OCI-LY1 (cell line): ENCODE data around the gene TRIM46.
"Not testable (repeated sequence)": the region's sequence is repeated elsewhere in the genome, so short reads cannot be mapped to it uniquely, and the experiment has no call there.

ENCODE experiments used
- H2AFZ ChIP-seq: fragments of 200-600 bp; sonication (generic), shearing (Covaris generic); 2 replicates; pipeline ENCODE4 v1.6.0; 2014; ENCODE audit warnings: antibody characterized with exemption, mild to moderate bottlenecking, low read length
- H3F3A ChIP-seq: fragments of 200-600 bp; sonication (generic), shearing (Covaris generic); 2 replicates; pipeline ENCODE4 v1.6.0; 2014; ENCODE audit warnings: mild to moderate bottlenecking, antibody characterized with exemption, low read length, moderate library complexity; ENCODE audit not compliant: insufficient read depth
- H3K27ac ChIP-seq: fragments of 200-600 bp; sonication (generic); 2 replicates; pipeline ENCODE4 v1.5.1; 2014; ENCODE audit warnings: low read length, mixed run types, mild to moderate bottlenecking, low read depth; ENCODE audit not compliant: poor library complexity, severe bottlenecking
- H3K27me3 ChIP-seq: fragments of 200-600 bp; sonication (generic); 2 replicates; pipeline ENCODE4 v1.6.0; 2014; ENCODE audit warnings: antibody characterized with exemption, mild to moderate bottlenecking, low read length, moderate library complexity; ENCODE audit not compliant: insufficient read depth
- H3K36me3 ChIP-seq: fragments of 200-600 bp; sonication (generic); 2 replicates; pipeline ENCODE4 v1.6.1; 2014; ENCODE audit warnings: mild to moderate bottlenecking, antibody characterized with exemption, low read length, moderate library complexity, mixed read lengths; ENCODE audit not compliant: insufficient read depth
- H3K4me1 ChIP-seq: fragments of 200-600 bp; sonication (generic); 2 replicates; pipeline ENCODE4 v1.5.1; 2014; ENCODE audit warnings: mild to moderate bottlenecking, low read length, moderate library complexity; ENCODE audit not compliant: insufficient read depth, severe bottlenecking
- H3K4me2 ChIP-seq: fragments of 200-600 bp; sonication (generic), shearing (Covaris generic); 2 replicates; pipeline ENCODE4 v1.6.1; 2014; ENCODE audit warnings: low read length
- H3K4me3 ChIP-seq: fragments of 200-600 bp; sonication (generic); 2 replicates; pipeline ENCODE4 v1.5.1; 2014; ENCODE audit warnings: low read length, low read depth, mild to moderate bottlenecking, mixed read lengths; ENCODE audit not compliant: poor library complexity, severe bottlenecking
- H3K79me2 ChIP-seq: fragments of 200-600 bp; shearing (Covaris generic); 2 replicates; pipeline ENCODE4 v1.6.1; 2016; ENCODE audit warnings: mixed run types, low read length, mixed read lengths; ENCODE audit not compliant: insufficient read depth
- H3K9ac ChIP-seq: fragments of 200-600 bp; sonication (generic), shearing (Covaris generic); 2 replicates; pipeline ENCODE4 v1.6.1; 2014; ENCODE audit warnings: mild to moderate bottlenecking, low read length, mixed read lengths
- H3K9me2 ChIP-seq: fragments of 200-600 bp; sonication (generic), shearing (Covaris generic); 2 replicates; pipeline ENCODE4 v1.6.1; 2014; ENCODE audit warnings: low read depth, mild to moderate bottlenecking, low read length, mixed read lengths
- H3K9me3 ChIP-seq: fragments of 200-600 bp; shearing (Covaris generic); 2 replicates; pipeline ENCODE4 v1.6.1; 2014; ENCODE audit warnings: low read length, mixed read lengths
- H4K20me1 ChIP-seq: fragments of 200-600 bp; sonication (generic), shearing (Covaris generic); 2 replicates; pipeline ENCODE4 v1.6.0; 2016; ENCODE audit warnings: mild to moderate bottlenecking, low read length; ENCODE audit not compliant: insufficient read depth
- CTCF ChIP-seq: fragments of 200-600 bp; sonication (generic), shearing (Covaris generic); IDR thresholded peaks from 2 replicates; pipeline ENCODE4 v1.5.1; 2017; ENCODE audit warnings: mild to moderate bottlenecking, antibody characterized with exemption, low read length, moderate library complexity, mixed read lengths
- EZH2 ChIP-seq: fragments of 200-600 bp; sonication (generic), shearing (Covaris generic); IDR thresholded peaks from 2 replicates; pipeline ENCODE4 v1.8.0; 2017; ENCODE audit warnings: borderline replicate concordance, mixed run types, mild to moderate bottlenecking, antibody characterized with exemption, low read length, moderate library complexity, mixed read lengths

TRIM46 gene

GRCh38 chr1:155167166-155168104, 6.2 kb upstream of the TRIM46 start:
- Histone ChIP-seq H3F3A (no peaks in the 10 kb centered on the region), H3K9ac (no peak overlapping the region; the same call in 1 of the 2 replicates), H3K9me3 (no peaks in the 10 kb centered on the region), H3K27ac (no peak overlapping the region), H3K4me3 (peak overlapping the region; percentile 6), H3K4me1 (peaks cover 12% of the 10 kb centered on the region), H3K79me2 (no peaks in the 10 kb centered on the region), H3K4me2 (peak overlapping the region; percentile 38), H3K27me3 (no peaks in the 10 kb centered on the region; the same call in 1 of the 2 replicates), H4K20me1 (no peaks in the 10 kb centered on the region), H3K9me2 (no peaks in the 10 kb centered on the region), H3K36me3 (peaks cover 17% of the 10 kb centered on the region), H2AFZ (no peak overlapping the region)
- TF ChIP-seq EZH2 = no peak
- TF ChIP-seq CTCF = peak; percentile 88

DNA sequence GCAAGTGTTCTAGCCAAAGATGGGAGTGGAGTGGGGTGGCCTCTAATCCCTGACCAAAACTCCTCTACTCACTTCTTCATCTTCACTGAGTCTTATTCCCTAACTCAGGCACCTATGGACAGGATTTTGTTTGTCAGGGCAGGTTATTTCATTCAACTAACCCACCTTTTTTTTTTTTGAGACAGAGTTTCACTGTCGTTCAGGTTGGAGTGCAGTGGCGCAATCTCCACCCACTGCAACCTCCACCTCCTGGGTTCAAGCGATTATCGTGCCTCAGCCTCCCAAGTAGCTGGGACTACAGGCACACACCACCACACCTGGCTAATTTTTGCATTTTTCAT, 5.6 kb upstream of the TRIM46 start:
- not testable (repeated sequence) for H3K4me3 ChIP-seq, H3K9me2 ChIP-seq

GRCh38 chr1:155168456-155169210, 5.0 kb upstream of the TRIM46 start:
- Histone ChIP-seq H4K20me1 (no peaks in the 10 kb centered on the region), H3K9me3 (no peaks in the 10 kb centered on the region), H3K4me3 (no peak overlapping the region), H3K4me2 (no peak overlapping the region), H3K27me3 (no peaks in the 10 kb centered on the region; the same call in 1 of the 2 replicates), H3K9me2 (no peaks in the 10 kb centered on the region), H3K4me1 (peaks cover 19% of the 10 kb centered on the region), H3F3A (no peaks in the 10 kb centered on the region), H3K27ac (no peak overlapping the region), H3K9ac (no peak overlapping the region), H3K79me2 (no peaks in the 10 kb centered on the region), H2AFZ (no peak overlapping the region), H3K36me3 (peaks cover 17% of the 10 kb centered on the region)
- TF ChIP-seq CTCF (no peak), EZH2 (no peak)

More for the DNA sequence above, 5.6 kb upstream of the TRIM46 start:
- not testable (repeated sequence) for H4K20me1 ChIP-seq, H3K9me3 ChIP-seq, H3K27me3 ChIP-seq, H3K27ac ChIP-seq, H2AFZ ChIP-seq, H3F3A ChIP-seq, H3K4me2 ChIP-seq, H3K79me2 ChIP-seq, H3K9ac ChIP-seq
- peaks cover 17% of the 10 kb centered on the region for H3K36me3 ChIP-seq
- H3K4me1 ChIP-seq = peaks cover 14% of the 10 kb centered on the region
